Femur (tissue), 1 donor: ENCODE results near the gene RPL13.
A peak's percentile ranks its signal among the peaks of the same experiment; 100 is the strongest.

Experiments used
- DNase-seq: peaks from one replicate; pipeline ENCODE4 v3.0.0-alpha.2; 2017

Gene RPL13

GRCh38 chr16:89599451-89599858 is 39.0 kb downstream of the RPL13 start:
- no peak for DNase-seq

DNA sequence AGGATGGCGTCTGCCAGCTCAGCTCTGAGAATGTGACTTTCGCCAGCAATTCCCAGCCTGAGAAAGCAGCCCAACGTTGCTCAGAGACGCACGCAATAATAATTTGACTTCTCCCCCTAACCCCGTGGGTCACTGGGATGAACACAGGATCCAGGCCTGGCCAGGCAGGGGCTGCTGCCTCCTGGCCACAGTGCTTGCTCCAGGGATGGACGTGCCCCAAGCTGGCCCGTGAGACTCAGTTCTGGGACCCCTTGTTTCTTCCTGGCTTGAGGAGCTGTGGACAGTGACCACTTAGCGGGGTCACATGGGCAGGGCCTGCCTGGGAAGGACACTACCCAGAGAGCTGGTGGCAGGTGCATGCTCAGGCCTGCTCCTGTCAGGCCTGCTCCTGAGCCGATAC is 39.4 kb downstream of the RPL13 start:
- no peak for DNase-seq

GRCh38 chr16:89600427-89600826 is 39.9 kb downstream of the RPL13 start:
- no peak for DNase-seq

DNA sequence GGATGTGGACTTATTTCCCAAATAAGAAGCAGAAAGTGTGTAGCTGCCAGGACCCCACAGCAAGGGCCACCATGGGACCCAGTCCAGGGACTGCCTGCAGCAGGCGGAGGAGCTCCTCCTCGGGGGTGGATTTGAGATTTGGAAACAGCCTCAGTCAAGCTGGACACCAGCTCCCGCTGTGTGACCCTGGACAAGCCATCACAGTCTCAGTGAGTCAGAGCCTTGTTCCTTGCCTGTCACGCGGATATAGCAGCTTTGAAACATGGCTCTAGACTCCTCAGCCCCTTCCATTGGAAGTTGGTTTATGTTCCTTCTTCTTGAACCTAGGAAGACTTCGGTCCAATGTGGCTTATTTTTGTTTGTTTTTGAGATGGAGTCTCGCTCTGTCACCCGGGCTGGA is 40.5 kb downstream of the RPL13 start:
- no peak for DNase-seq

GRCh38 chr16:89601906-89602272 is 41.4 kb downstream of the RPL13 start:
- DNase-seq = no peak

DNA sequence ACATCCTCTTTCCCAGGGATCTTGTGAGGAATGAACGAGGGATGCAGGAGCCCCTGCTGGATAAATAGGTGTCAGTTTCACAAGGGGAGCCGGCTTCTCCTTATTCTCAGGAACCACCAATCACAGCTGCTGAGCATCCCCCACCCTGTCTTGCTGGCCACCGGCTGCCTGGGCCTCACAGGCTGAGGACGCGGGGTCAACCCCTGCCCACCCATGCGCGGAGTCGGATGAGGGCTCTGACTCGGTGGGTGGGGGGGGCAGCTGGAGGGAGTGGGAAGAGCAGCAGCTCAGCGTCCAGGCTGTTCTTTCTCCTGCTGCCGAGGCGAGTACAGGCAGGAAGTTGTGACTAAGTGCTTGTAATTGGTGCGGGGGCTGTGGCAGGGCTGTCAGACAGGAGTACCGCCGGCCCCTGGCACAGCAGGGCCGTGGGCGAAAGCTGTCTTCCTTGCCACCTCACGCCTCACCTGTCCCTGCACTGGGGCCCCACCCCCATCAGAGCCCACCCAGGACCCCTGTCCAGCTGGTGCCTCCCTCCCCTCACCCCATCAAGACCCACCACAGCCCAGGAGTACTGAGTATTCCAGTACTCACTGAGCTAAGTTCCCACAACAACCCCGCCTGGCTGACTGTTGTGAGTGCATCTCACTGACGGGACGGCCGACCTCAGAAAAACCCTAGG is 41.9 kb downstream of the RPL13 start:
- peak; percentile 67 for DNase-seq

DNA sequence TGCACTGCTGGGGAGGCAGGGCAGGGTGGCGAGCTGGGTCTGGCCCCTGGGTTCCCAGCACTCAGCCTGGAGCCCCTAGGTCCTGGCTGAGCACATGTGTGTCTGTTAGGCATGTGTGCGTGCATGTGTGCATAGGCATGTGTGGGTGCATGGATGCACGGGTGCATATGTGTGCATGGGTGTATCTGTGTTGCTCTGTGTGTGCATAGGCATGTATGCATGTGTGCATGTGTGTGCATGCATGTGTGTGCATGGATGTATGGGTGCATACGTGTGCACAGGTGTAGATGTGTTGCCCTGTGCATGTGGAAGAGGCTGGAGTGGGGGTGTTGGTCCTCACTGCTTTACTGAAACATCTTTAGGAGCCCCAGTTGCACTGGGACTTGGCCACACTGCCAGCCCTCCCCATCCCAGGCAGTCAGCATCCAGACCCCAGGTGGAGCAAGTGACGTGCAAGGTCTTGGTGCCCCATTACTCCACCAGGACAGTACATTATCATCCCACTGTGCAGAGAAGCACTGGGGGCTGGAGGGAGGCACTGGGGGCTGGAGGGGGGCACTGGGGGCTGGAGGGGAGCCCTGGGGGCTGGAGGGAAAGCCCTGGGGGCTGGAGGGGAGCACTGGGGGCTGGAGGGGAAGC is 42.6 kb downstream of the RPL13 start:
- DNase-seq = no peak

GRCh38 chr16:89604764-89605163 is 44.3 kb downstream of the RPL13 start:
- no peak for DNase-seq

DNA sequence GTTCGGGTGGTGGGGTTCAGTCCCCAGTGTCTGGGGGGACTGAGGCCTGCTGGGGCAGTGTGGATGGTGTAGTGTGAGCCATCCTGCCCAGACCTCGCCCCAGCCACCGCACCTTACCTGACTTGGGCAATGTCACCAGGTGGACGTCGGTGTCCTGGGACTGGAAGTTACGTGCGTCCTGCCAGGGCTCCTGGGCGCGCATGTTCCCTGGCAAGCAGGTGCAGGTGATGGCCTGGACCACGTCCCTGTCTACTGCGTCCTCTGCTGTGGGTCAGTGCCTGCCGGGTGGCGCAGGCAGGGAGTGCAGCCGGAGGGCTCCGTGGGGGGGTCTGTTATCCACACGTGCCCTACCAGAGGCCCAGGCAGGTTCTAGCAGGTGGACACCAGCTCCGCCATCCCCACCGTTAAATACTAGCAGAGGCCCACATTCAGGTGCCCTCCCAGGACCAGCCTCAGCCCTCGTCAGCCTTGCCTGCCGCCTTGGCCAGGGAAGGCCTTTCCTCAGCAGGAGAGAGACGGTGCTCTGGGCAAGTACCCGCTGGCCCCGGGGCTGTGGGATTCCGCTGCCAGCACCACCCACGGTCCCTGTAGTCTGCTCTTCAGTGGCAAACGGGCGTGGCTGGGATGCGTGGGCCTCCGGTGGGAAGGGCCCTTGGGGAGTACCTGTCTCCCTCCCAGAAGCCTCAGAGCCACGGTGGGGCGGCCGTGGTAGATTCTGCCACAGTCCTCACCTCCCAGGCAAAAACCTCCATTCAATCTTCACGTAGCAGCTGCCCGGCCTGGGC is 44.9 kb downstream of the RPL13 start:
- DNase-seq = no peak

GRCh38 chr16:89606006-89606405 is 45.5 kb downstream of the RPL13 start:
- no peak for DNase-seq

DNA sequence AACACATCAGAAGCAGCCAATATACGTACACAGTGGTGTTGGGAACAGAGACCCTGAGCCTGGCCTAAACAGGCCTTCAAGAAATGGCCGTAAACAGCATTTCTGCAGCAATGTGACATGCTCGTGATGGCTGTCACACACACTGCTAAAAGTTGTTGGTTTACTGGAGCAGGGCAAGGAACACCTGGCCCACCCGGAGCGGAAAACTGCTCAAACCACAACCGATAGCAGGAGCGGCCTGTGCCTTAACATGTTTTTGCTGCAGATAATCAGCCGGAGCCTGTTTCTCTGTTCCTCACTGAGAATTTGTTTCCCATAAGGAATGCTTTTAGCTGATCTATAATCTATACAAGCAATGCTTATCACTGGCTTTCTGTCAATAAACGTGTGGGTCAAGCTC is 47.0 kb downstream of the RPL13 start:
- DNase-seq = no peak

GRCh38 chr16:89607937-89608740 is 47.7 kb downstream of the RPL13 start:
- DNase-seq = no peak

GRCh38 chr16:89610108-89610453 is 49.6 kb downstream of the RPL13 start:
- DNase-seq = no peak

DNA sequence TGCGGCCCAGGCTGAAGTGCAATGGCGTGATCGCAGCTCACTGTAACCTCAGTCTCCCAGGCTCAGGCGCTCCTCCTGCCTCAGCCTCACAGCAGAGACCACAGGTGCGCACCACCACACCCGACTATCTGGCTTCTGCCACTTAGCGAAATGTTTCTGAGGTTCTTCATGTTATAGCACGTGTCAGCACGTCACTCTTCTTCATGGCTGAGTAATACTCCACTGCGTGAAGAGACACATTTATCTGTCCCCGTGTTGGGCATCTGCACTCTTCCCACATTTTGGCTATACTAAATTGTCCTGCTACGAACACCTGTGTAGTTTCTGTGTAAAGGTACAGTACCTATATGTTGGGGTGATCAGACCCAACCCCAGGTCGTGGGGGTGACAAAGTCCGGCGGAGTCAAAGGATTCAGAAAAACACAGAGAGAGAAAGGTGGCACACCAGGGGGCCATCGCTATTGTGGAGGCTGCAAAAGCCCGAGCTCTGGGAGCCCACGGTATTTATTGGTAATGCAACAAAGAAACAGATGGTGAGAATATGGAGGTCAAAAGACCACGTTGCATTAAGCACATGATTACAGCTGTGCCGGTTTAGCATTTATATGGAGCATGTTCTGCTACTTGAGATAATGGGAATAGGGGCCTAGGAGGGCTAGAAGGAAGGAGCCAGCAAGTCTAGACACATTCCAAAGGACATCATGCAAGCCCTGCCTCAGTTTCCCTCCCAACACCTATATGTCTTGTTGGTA is 52.1 kb downstream of the RPL13 start:
- DNase-seq = no peak

GRCh38 chr16:89613231-89613953 is 52.9 kb downstream of the RPL13 start, which contains the start of gene DPEP1:
TSS of gene DPEP1 (plus strand) at chr16:89613642. CDS start at chr16:89630411, 16,769 bp downstream.
- DNase-seq = no peak

DNA sequence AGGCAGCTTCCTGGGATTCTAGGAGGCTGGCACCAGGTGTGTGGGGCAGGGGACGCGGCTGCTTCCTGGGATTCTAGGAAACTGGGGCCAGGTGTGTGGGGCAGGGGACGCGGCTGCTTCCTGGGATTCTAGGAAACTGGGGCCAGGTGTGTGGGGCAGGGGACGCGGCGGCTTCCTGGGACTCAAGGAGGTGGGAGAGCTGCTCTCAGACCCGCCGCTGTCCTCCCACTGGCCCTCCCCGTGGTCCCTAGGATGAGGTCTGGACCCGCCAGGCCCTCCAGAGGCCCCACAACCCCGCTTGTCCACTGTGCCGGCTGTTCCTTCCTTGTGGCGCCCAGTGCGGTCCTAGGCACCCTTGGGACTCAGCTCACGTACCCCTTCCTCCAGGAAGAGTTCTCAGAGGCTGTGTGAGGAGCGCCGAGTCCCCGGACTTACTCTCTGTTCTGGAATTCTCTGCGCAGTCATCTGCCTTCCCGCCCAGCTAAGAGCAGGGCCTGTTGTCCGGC is 53.5 kb downstream of the RPL13 start:
- no peak for DNase-seq
